ENCODE measurements around the gene FBXL4.

DNA sequence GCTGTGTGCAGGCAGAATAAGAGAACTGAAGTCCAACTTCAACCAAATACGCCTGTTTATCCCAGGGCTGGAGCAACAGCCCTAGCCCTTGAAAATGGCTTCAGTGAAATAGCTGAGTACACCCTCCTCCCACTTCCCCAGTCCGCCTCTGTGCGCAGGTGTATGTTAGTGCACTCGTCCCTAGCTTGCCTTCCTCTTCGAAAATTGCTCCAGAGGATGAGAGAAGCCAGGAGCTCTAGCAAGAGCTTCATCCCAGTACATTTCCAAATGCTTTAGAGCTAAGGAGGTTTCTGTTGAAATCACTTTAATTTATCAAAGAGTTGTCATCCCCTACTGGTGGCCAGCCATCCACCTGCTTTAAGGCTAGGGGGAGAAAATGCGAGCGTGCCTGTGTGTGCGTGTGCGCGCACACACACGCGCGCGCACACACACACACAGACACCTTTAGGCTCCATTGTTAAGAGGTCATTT lies 118.8 kb downstream of the FBXL4 start:
- no peak for TF ChIP-seq CTCF (IDR thresholded peaks at IDR 0.05)
- TF ChIP-seq POLR2A (IDR thresholded peaks at IDR 0.05) = no peak

Data from esophagus squamous epithelium (tissue), 4 donors.